SK-N-SH (cell line): Measurements from ENCODE around the gene COP1. TPM values are rescaled to one million over a fixed set of nuclear protein-coding genes. Genes with fewer than 3 reads are reported as not detected.

Experiments used
- CTCF ChIA-PET: fragments of 300-600, 350-600 bp; formaldehyde crosslinking; extraction: SDS; loops from one replicate; lab custom pipeline; 2021; lab: Yijun Ruan, JAX
- POLR2A ChIA-PET: fragments of 350-600 bp; sonication (Branson Sonifier 250); formaldehyde crosslinking; extraction: SDS; loops from one replicate; lab custom pipeline; 2020; ENCODE audit warnings: antibody characterized with exemption, inconsistent platforms; lab: Yijun Ruan, JAX
- DNase-seq: peaks from one replicate; pipeline ENCODE4 v3.0.0; 2012
- H2AFZ ChIP-seq: fragments of 200-600 bp; sonication (generic); 2 replicates; pipeline ENCODE4 v1.8.1; 2016; ENCODE audit warnings: antibody characterized with exemption, mild to moderate bottlenecking, low read depth
- H3F3A ChIP-seq: fragments of 200-600 bp; sonication (generic); replicated peaks from 2 replicates; pipeline ENCODE3; 2016; ENCODE audit warnings: antibody characterized with exemption, mild to moderate bottlenecking; ENCODE audit not compliant: insufficient read depth
- H3K27ac ChIP-seq, 2 experiments: fragments of 200-500 bp in 1 of 2; fragments of 200-600 bp in 1 of 2; sonication (Bioruptor generic) in 1 of 2; sonication (generic), shearing (Covaris generic) in 1 of 2; 2 replicates each; pipeline versions ENCODE4 v1.5.1 to v1.6.1; 2014 to 2016; ENCODE audit warnings: low read depth in 2 of 2, inconsistent platforms in 1 of 2, low read length in 1 of 2, mild to moderate bottlenecking in 1 of 2, mixed read lengths in 1 of 2
- H3K27me3 ChIP-seq: fragments of 200-600 bp; sonication (generic), shearing (Covaris generic); 2 replicates; pipeline ENCODE4 v1.6.1; 2016; ENCODE audit warnings: mixed run types; ENCODE audit not compliant: insufficient read depth
- H3K36me3 ChIP-seq, 2 experiments: fragments of 200-500 bp in 1 of 2; fragments of 200-600 bp in 1 of 2; sonication (Bioruptor generic) in 1 of 2; sonication (generic) in 1 of 2; replicated peaks in 1 of 2; 2 replicates each; pipeline versions ENCODE3 to v1.5.1; 2014 to 2016; ENCODE audit warnings: low read length in 1 of 2, mild to moderate bottlenecking in 1 of 2; ENCODE audit not compliant: insufficient read depth in 2 of 2, control insufficient read depth in 1 of 2
- H3K4me1 ChIP-seq, 2 experiments: fragments of 200-500 bp in 1 of 2; fragments of 200-600 bp in 1 of 2; sonication (Bioruptor generic) in 1 of 2; sonication (generic), shearing (Covaris generic) in 1 of 2; 2 replicates each; pipeline versions ENCODE4 v1.5.1 to v1.6.1; 2014 to 2016; ENCODE audit warnings: low read depth in 1 of 2, low read length in 1 of 2, mixed run types in 1 of 2; ENCODE audit not compliant: insufficient read depth in 2 of 2, control insufficient read depth in 1 of 2
- H3K4me2 ChIP-seq: fragments of 200-600 bp; sonication (generic), shearing (Covaris generic); 2 replicates; pipeline ENCODE4 v1.6.1; 2017; ENCODE audit warnings: mixed run types
- H3K4me3 ChIP-seq, 2 experiments: fragments of 200-500 bp in 1 of 2; fragments of 200-600 bp in 1 of 2; sonication (Bioruptor generic) in 1 of 2; sonication (generic), shearing (Covaris generic) in 1 of 2; 2 replicates each; pipeline versions ENCODE4 v1.5.1 to v1.8.1; 2014 to 2016; ENCODE audit warnings: low read depth in 2 of 2, inconsistent platforms in 1 of 2, low read length in 1 of 2, mild to moderate bottlenecking in 1 of 2, mixed read lengths in 1 of 2, moderate library complexity in 1 of 2
- H3K79me2 ChIP-seq: fragments of 200-600 bp; sonication (generic); 2 replicates; pipeline ENCODE4 v1.8.1; 2017; ENCODE audit warnings: mild to moderate bottlenecking; ENCODE audit not compliant: insufficient read depth
- H3K9ac ChIP-seq: fragments of 200-600 bp; sonication (generic); 2 replicates; pipeline ENCODE4 v1.6.1; 2017; ENCODE audit warnings: mixed run types
- H3K9me2 ChIP-seq: fragments of 200-600 bp; sonication (generic); 2 replicates; pipeline ENCODE4 v1.6.1; 2017; ENCODE audit warnings: mixed run types
- H3K9me3 ChIP-seq: fragments of 200-600 bp; sonication (generic); 2 replicates; pipeline ENCODE4 v1.6.1; 2017; ENCODE audit warnings: mixed run types, mild to moderate bottlenecking, moderate library complexity
- H4K20me1 ChIP-seq: fragments of 200-600 bp; sonication (generic); 2 replicates; pipeline ENCODE4 v1.6.1; 2017; ENCODE audit warnings: mild to moderate bottlenecking, mixed run types; ENCODE audit not compliant: insufficient read depth
- ELF1 ChIP-seq: IDR thresholded peaks from 2 replicates; pipeline ENCODE4 v1.4.0; 2012
- EP300 ChIP-seq, 2 experiments: IDR thresholded peaks; 2 replicates each; pipeline versions ENCODE4 v1.4.0 to v1.6.1; 2012; ENCODE audit warnings: borderline replicate concordance in 1 of 2, low read depth in 1 of 2, low read length in 1 of 2
- EZH2phosphoT487 ChIP-seq: fragments of 200-600 bp; sonication (generic); IDR thresholded peaks from 2 replicates; pipeline ENCODE4 v1.6.1; 2017; ENCODE audit warnings: low read depth, mixed run types, mild to moderate bottlenecking, antibody characterized with exemption, moderate library complexity, borderline replicate concordance
- FOSL2 ChIP-seq: IDR thresholded peaks from 2 replicates; pipeline ENCODE4 v1.4.0; 2012; ENCODE audit warnings: low read depth, mild to moderate bottlenecking, moderate library complexity, borderline replicate concordance
- MEF2A ChIP-seq: IDR thresholded peaks from 2 replicates; pipeline ENCODE4 v1.4.0; 2012; ENCODE audit warnings: low read depth, borderline replicate concordance
- MXI1 ChIP-seq: IDR thresholded peaks from 2 replicates; pipeline ENCODE4 v1.6.1; 2012; ENCODE audit warnings: mild to moderate bottlenecking, low read depth, low read length, improper control_type of control experiment
- RFX5 ChIP-seq: IDR thresholded peaks from 2 replicates; pipeline ENCODE4 v1.6.1; 2012; ENCODE audit warnings: mild to moderate bottlenecking, improper control_type of control experiment, low read length
- RXRA ChIP-seq: IDR thresholded peaks from 2 replicates; pipeline ENCODE4 v1.4.0; 2012; ENCODE audit warnings: low read depth, mild to moderate bottlenecking, borderline replicate concordance
- SMC3 ChIP-seq: IDR thresholded peaks from 2 replicates; pipeline ENCODE4 v1.6.1; 2012; ENCODE audit warnings: low read depth, low read length, improper control_type of control experiment
- TAF1 ChIP-seq: IDR thresholded peaks from 2 replicates; pipeline ENCODE4 v1.6.1; 2012; ENCODE audit warnings: low read depth, mild to moderate bottlenecking, low read length, moderate library complexity, borderline replicate concordance
- TCF12 ChIP-seq: IDR thresholded peaks from 2 replicates; pipeline ENCODE4 v1.4.0; 2012
- WGBS: methylation state at CpG from one replicate; pipeline ENCODE4 v1.1.6; 2017; ENCODE audit warnings: low lambda C conversion rate; 5-methylcytosine and 5-hydroxymethylcytosine counted together
- polyA plus RNA-seq, 3 experiments: library from polyadenylated mRNA; depleted of rRNA; stranded (reverse); fragments of >200 nt; gene quantifications; 2 replicates each; pipeline ENCODE4 v1.2.3, GENCODE V29; 2012
- TF ChIP-seq, protein P1 (sequence below): IDR thresholded peaks from 2 replicates; pipeline ENCODE4 v1.6.1; 2012; ENCODE audit warnings: mild to moderate bottlenecking, low read depth, low read length, moderate library complexity
- TF ChIP-seq, protein P2 (sequence below): IDR thresholded peaks from 2 replicates; pipeline ENCODE4 v1.4.0; 2012; ENCODE audit warnings: low read depth, borderline replicate concordance

Gene COP1
- polyA plus RNA-seq, 1 of the 3 experiments (the other 2 are of a cell fraction) = 10.3 TPM

DNA sequence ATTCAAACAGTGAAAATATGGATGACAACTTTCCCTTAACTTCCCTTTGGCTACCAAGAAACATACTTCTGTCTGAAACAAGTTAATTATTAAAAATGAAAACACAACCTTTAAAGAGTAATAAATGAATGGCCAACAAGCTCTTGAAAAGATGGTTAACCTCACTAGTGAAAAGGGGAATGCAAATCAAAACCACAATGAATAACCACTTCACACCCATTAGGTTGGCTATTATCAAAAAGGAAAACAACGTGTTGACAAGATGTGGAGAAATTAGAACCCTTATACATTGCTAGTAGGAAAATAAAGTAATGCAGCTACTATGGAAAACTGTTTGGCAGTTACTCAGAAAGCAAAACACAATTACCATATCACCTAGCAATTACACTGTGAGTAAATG is 14.1 kb downstream of the COP1 start:
- Histone ChIP-seq H3K4me1 (peaks cover 0 to 4% of the 10 kb centered on the region in 2 experiments; a peak in 2 of 4 replicates), H3F3A (no peaks in the 10 kb centered on the region), H3K27me3 (no peaks in the 10 kb centered on the region), H4K20me1 (peaks cover 67% of the 10 kb centered on the region), H3K9me3 (0 out of 2 replicates have a peak, but pooled peaks cover under 1% of the 10 kb centered on the region), H2AFZ (no peak overlapping the region), H3K36me3 (peaks cover 0 to 12% of the 10 kb centered on the region in 2 experiments), H3K9ac (no peak overlapping the region), H3K9me2 (no peaks in the 10 kb centered on the region), H3K4me3 (no peak overlapping the region), H3K79me2 (peaks cover 100% of the 10 kb centered on the region), H3K27ac (no peak overlapping the region), H3K4me2 (no peak overlapping the region)
- ChIA-PET POLR2A (no interaction called here), CTCF (no interaction called here)
- no peak for TF ChIP-seq TCF12
- no peak for TF ChIP-seq RXRA
- TF ChIP-seq, protein P1, sequence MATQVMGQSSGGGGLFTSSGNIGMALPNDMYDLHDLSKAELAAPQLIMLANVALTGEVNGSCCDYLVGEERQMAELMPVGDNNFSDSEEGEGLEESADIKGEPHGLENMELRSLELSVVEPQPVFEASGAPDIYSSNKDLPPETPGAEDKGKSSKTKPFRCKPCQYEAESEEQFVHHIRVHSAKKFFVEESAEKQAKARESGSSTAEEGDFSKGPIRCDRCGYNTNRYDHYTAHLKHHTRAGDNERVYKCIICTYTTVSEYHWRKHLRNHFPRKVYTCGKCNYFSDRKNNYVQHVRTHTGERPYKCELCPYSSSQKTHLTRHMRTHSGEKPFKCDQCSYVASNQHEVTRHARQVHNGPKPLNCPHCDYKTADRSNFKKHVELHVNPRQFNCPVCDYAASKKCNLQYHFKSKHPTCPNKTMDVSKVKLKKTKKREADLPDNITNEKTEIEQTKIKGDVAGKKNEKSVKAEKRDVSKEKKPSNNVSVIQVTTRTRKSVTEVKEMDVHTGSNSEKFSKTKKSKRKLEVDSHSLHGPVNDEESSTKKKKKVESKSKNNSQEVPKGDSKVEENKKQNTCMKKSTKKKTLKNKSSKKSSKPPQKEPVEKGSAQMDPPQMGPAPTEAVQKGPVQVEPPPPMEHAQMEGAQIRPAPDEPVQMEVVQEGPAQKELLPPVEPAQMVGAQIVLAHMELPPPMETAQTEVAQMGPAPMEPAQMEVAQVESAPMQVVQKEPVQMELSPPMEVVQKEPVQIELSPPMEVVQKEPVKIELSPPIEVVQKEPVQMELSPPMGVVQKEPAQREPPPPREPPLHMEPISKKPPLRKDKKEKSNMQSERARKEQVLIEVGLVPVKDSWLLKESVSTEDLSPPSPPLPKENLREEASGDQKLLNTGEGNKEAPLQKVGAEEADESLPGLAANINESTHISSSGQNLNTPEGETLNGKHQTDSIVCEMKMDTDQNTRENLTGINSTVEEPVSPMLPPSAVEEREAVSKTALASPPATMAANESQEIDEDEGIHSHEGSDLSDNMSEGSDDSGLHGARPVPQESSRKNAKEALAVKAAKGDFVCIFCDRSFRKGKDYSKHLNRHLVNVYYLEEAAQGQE = no peak
- TF ChIP-seq EP300 (IDR thresholded peaks at IDR 0.05; ENCODE audit: borderline replicate concordance in 1 of 2, low read depth in 1 of 2, low read length in 1 of 2) = no peak
- no peak for TF ChIP-seq ELF1
- no peak for TF ChIP-seq RFX5
- TF ChIP-seq MEF2A = no peak
- no peak for TF ChIP-seq FOSL2
- TF ChIP-seq, protein P2, sequence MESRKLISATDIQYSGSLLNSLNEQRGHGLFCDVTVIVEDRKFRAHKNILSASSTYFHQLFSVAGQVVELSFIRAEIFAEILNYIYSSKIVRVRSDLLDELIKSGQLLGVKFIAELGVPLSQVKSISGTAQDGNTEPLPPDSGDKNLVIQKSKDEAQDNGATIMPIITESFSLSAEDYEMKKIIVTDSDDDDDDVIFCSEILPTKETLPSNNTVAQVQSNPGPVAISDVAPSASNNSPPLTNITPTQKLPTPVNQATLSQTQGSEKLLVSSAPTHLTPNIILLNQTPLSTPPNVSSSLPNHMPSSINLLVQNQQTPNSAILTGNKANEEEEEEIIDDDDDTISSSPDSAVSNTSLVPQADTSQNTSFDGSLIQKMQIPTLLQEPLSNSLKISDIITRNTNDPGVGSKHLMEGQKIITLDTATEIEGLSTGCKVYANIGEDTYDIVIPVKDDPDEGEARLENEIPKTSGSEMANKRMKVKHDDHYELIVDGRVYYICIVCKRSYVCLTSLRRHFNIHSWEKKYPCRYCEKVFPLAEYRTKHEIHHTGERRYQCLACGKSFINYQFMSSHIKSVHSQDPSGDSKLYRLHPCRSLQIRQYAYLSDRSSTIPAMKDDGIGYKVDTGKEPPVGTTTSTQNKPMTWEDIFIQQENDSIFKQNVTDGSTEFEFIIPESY = no peak
- TF ChIP-seq SMC3 = no peak
- WGBS = 100% methylated on average over 1 of the region's 1 CpG
- no peak for DNase-seq

DNA sequence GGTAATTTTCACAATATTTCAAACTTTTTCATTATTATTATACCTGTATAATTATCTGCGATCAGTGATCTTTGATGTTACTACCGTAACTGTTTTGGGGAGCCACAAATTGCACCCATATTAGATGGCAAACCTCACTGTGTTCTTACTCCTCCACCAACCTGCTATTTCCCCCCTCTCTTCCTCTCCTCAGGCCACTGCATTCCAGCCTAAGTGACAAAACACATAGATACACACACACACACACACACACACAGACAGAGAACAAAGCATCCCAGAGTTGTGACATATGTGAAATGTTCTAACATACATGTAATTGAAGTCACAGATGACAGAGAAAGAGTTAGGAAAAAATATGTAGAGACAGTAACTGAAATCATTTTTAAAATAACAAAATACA is 18.5 kb downstream of the COP1 start:
- Histone ChIP-seq H3K9me3 (no peaks in the 10 kb centered on the region), H3K9me2 (no peaks in the 10 kb centered on the region), H4K20me1 (peaks cover 46% of the 10 kb centered on the region), H3K9ac (no peak overlapping the region), H3K4me2 (no peak overlapping the region), H3K4me3 (no peak overlapping the region), H2AFZ (no peak overlapping the region), H3K4me1 (no peaks in the 10 kb centered on the region; a peak in 1 of 4 replicates), H3K36me3 (peaks cover 3 to 21% of the 10 kb centered on the region in 2 experiments), H3K79me2 (peaks cover 99% of the 10 kb centered on the region), H3K27me3 (no peaks in the 10 kb centered on the region), H3F3A (no peaks in the 10 kb centered on the region), H3K27ac (no peak overlapping the region)
- POLR2A ChIA-PET = no interaction called here
- 98% methylated on average over 2 of the region's 2 CpGs for WGBS
- CTCF ChIA-PET = no interaction called here
- no peak for DNase-seq
- TF ChIP-seq EZH2phosphoT487 (no peak), MEF2A (no peak), SMC3 (no peak), MXI1 (no peak), TAF1 (no peak)
